IPS-NIHi7 (cell line): ENCODE data around the gene ILF3.
"Not testable (repeated sequence)": the region's sequence is repeated elsewhere in the genome, so short reads cannot be mapped to it uniquely, and the experiment has no call there.

Experiments
- DNase-seq: peaks from one replicate; pipeline ENCODE4 v3.0.0; 2012; ENCODE audit warnings: mixed read lengths; ENCODE audit errors: extremely low spot score

ILF3 gene

DNA sequence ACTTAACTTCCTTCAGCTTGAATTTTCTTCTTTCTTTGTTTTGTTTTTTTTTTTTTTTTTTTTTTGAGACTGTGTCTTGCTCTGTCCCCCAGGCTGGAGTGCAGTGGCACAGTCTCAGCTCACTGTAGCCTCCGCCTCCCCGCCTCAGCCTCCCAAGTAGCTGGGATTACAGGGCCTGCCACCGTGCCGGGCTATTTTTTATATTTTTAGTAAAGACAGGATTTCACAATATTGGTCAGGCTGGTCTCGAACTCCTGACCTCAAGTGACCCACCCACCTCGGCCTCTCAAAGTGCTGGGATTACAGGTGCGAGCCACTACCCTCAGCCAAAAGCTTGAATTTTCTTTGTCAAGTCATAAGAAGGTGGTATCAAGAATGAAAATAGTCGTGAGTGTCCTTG, 21.1 kb downstream of the ILF3 start:
- DNase-seq, result not testable (repeated sequence)

DNA sequence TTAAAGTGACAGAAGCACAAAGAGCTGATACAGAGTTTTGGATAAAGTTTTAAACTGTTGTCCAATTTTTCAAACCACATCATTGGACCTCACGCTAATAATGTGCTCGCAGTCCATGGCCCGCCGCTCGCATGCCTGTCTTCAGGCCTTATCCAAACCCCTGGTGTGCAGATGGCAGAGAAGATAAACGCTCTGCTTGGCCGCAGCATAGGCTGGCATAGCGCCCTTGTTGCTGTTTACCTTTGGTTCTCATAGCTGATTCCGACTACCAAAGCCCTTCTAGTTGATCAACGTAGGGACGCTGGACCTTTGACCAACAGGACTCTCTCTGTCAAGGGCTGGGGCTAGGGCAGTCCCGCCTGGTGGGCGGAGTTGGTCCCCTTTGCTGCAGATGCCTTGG, 23.6 kb downstream of the ILF3 start:
- no peak for DNase-seq

DNA sequence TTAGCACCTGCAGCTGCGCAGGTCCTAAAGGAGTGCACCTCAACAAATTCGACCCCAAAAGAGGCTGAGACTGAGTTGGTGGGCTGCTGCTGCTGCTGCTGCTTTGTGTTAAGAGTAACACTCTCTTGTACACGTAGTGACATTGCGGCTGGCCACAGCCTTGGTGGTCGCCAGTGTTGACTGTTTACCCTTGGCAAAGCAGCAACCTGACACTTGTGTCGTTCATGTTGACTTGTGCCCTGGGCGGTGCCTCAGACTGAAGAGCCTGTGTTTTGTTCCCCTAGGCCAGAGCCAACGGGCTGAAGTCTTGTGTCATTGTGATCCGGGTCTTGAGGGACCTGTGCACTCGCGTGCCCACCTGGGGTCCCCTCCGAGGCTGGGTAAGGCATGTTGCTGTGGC, 24.7 kb downstream of the ILF3 start:
- no peak for DNase-seq

DNA sequence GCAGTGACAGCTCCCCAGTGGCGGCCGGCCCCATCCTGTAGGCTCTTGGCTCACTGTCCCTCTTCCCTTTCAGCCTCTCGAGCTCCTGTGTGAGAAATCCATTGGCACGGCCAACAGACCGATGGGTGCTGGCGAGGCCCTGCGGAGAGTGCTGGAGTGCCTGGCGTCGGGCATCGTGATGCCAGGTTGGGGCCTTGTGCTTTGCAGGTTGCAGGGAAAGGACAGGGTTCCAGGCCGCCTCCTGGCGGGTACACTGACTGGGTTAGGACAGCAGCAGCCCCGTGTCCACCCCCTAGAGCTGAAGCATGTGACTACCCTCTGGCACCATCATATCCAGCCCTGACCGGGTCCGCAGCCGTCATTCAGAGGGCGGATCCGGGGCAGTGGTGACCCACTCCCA, 25.6 kb downstream of the ILF3 start:
- no peak for DNase-seq

DNA sequence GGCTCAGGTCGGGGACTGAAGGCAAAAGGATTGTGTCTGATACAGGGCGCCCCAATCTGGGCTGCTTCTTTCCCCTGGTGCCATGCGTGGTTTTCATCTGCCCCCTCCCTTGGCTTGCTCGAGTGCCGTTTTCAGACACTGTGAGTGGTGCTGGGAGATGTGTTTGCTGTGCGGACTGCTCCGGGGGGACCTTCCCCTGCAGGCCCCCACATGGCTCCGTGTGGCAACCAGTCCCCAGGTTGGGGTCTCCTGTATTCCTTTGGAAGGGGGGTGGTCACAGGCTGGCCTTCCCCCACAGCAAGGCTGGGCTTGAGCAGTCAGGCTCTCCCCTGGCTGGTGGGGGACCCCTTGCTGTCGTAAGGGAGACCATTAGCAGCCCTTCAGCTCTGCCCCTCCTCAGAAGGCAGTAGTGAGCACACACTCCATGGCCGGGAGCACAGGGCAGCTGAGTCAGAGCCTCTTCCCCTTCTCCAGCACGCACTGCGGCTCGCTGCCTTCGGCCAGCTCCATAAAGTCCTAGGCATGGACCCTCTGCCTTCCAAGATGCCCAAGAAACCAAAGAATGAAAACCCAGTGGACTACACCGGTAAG, 26.5 kb downstream of the ILF3 start:
- DNase-seq, result no peak

DNA sequence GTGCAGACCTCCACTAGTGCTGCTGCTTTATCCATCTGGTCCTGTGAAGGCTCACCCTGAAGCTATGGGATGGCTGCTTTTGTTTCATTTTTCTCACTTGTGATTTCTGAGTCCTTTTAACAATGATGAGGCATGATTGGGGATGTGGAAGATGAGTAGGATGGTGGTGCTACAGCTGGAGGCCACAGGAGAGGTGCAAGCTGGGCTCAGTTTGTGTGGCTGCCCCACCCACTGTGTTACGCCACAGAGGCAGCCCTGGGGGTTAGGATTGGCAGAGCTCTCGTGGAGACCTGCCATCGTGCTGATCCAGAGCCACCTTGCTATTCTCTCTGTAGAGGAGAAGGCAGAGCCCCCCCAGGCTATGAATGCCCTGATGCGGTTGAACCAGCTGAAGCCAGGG, 27.5 kb downstream of the ILF3 start:
- peak; percentile 5 for DNase-seq

DNA sequence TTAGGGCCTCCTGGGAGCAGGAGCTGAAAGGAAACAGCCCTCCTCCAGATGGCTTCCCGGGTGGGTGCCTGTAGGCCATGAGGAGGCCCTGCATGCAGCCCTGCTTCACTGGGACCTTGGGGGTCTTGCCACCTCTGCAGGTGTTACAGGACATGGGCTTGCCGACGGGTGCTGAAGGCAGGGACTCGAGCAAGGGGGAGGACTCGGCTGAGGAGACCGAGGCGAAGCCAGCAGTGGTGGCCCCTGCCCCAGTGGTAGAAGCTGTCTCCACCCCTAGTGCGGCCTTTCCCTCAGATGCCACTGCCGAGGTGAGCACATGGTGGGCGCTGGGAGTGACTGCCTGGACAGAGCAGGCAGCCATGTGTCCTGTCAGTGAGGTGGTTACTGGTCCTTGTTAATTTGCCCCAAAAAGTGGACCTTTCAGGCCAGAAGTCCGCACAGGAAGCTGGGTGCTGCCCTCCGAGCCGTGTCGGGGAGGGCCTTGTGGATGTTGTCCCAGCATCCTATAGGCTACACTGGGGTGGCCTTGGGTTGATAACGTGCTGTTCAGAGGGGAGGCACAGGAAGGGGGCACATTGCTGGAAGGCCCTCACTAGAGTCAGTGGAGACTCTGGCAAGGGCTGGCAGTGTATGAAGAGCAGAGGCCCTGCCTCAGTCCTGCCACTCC, 28.4 kb downstream of the ILF3 start:
- no peak for DNase-seq

DNA sequence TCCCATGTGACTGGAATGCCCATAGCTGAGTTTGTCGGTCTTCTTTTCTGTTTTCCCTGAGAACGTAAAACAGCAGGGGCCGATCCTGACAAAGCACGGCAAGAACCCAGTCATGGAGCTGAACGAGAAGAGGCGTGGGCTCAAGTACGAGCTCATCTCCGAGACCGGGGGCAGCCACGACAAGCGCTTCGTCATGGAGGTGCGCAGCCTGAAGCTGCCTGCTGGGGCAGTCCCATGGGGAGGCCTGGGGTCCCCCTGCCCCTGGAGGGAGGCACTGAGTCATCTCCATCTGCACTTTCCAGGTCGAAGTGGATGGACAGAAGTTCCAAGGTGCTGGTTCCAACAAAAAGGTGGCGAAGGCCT, 28.9 kb downstream of the ILF3 start:
- no peak for DNase-seq

DNA sequence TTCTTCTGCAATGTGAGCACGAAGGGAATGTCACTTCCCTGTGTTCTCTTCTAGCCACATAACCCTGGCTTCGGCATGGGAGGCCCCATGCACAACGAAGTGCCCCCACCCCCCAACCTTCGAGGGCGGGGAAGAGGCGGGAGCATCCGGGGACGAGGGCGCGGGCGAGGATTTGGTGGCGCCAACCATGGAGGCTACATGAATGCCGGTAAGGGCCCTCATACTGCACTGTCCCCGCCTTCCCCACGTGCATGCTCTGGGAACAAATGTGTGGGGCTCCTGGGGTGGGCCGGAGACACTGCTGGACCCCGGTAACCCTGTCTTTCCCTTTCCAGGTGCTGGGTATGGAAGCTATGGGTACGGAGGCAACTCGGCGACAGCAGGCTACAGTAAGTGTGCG, 29.4 kb downstream of the ILF3 start:
- no peak for DNase-seq

DNA sequence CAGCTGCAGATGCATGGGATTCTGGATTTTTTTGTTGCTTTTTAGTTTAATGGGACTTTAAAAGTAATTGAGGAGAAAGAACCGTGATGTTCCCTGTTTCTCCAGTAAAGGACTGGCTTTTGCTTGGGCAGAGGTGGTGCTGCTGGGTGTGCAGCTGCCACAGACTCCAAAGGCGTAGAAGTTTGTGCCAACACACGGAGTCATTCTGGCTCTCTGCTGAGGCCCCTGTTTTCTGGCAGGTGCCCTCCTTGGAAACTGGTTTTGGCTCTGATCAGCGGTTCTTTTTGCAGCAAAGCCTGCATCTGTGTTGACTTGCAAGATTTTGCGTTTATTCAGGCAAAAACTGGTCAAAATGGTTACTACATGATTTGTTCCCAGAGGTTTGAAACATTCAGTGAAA, 31.1 kb downstream of the ILF3 start:
- DNase-seq, result no peak

DNA sequence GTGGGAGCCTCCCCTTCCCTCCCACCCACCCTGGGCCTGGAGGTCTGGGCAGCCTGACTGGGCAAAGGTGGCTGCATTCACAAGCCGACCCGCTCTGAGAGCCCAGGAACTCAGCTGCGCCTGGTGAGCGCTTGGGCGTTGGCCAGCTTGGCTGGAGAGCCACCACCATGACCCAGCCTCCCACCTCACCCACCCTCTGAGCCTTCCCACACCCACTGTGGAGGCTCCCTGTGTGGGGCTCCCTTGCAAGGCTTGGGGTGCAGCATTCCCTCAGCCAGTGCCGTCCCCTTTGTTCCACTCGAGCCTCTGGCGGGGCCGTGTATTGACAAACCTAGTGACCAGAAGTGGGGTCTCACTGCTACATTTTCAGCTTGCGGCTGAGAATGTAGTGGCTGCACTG, 32.0 kb downstream of the ILF3 start:
- no peak for DNase-seq

DNA sequence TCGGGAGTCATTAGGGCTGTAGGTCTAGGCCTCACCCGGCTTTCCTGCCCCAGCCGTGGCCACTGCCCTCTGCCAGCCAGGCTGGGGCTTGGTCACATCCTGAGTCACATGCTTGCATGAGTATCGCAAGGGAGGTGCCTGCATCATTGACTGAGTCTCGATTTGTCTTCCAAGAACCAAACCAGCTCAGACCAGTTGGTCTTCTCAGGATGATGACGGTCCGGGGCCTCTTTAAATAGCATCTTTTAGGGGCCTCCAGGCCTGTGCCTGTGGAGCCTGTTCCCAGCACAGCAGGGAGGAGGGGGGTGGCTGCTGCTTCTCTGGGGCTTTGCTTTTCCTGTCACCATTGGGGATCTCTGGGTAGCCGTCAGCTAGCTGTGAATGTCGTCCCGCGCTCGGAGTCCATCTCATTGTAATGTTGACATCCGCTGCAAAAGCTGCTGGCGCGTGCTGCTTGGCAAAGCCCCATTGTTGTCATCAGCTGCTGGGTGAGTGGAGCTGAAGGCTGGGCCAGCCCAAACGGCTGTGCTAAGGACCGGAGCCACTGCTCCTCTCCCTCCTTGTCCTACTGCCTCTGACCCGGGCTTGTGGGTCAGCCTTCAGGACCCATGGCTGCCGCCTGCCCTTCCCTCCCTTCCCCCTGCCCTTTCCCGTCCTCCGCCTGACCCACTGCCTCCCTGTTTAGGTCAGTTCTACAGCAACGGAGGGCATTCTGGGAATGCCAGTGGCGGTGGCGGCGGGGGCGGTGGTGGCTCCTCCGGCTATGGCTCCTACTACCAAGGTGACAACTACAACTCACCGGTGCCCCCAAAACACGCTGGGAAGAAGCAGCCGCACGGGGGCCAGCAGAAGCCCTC, 32.7 kb downstream of the ILF3 start:
- no peak for DNase-seq

DNA sequence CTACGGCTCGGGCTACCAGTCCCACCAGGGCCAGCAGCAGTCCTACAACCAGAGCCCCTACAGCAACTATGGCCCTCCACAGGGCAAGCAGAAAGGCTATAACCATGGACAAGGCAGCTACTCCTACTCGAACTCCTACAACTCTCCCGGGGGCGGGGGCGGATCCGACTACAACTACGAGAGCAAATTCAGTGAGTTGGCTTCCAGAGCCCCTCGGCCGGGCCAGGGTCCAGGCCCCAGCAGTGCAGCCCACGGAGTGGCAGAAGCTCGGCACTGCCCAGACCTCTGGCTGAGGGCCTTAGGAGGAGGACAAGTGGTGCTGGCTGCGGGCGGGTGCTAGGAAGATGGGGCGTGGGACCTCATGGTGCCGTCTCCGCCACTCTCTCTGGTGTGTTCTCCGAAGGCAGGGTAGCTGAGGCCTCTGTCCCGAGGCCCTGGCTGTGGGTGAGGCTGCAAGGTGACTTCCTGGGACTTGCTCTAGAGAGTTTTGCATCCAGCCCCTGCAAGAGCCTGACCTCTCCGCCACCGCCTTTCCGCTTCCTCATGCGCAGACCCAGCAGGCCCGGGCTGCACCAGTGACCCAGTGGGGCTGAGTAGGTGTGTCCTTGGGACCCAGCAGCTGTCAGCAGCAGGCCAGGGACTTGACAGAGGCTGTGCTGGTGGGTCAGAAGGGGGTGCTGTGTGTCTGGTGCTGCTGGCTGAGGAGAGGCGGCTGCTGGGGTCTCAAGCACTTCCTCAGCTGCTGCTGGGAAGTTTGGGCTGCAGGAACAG, 33.6 kb downstream of the ILF3 start:
- no peak for DNase-seq

DNA sequence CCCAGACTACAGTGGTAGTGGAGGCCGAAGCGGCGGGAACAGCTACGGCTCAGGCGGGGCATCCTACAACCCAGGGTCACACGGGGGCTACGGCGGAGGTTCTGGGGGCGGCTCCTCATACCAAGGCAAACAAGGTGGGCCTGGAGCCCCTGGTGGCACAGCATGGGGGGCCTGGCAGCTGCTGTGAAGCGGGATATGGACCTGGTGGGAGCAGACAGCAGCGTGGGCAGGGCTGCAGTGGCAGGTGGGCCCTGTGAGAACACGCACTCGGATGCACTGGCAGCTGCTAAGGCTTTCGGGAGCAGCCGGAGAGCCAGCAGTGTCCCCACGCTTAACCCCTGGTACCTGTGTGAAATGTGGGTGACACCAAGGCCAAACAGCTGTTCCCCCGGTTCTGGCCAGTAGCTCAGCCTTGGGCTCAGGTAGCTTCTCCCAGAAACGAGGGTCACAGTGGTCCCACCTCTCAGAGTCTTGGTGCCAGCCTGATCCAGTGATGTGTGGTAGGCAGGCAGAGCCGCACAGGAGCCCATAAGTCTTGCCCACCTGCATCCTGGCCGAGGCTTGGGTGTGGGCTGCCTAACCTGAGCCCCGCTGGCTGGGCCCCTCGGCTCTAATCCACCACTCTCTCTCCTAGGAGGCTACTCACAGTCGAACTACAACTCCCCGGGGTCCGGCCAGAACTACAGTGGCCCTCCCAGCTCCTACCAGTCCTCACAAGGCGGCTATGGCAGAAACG, 34.6 kb downstream of the ILF3 start:
- no peak for DNase-seq

DNA sequence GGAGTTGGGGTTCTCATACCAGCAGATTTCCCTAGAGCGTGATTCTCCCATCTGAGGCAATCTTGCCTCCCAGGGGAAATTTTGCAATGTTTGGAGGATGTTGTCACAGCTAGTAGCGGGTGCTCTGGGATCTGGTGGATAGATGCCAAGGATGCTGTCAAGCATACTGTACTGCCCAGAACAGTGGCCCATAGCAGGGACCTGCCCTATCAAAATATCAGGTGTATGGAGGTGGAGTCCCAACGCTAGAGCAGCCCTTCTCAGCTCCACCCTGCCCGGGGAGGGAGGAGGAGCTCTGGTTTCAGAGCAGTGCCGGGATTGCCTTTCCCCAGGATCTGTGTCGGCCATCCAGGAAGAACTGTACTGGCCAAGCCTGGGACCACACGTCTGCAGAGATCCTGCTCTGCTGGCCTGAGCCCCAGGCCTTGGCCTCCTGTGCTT, 36.2 kb downstream of the ILF3 start:
- no peak for DNase-seq

DNA sequence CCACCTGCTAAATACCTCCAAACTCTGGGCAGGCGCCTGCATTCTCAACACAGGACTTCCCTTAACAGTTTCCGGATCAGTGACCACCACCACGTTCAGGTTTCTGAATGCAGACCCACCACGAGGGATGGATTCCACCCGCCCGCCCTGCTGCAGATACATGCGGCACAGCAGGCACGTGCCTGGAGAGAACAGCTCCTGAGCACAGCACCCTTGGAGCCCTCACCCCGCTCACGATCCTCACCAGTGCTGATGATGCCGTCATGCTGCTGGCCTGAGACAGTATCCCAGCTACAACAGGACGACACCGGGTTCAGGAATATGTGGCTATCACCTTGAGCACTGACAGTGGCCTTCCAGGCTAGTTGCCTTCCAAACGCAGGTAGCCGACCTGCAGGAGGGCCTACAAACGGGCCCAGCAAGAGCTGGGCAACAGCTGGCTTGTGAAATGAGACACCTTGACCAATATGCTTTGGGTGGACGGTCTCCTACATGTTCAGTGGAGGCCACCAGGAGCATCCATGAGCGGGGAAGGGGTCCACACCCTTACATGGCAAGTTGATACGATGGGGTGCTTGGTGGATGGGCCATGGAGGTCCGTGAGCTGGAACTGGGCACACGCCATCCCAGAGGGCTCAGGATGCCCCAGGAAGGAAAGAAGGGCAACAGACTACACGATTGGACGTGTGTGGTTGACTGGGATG, 37.2 kb downstream of the ILF3 start:
- no peak for DNase-seq

DNA sequence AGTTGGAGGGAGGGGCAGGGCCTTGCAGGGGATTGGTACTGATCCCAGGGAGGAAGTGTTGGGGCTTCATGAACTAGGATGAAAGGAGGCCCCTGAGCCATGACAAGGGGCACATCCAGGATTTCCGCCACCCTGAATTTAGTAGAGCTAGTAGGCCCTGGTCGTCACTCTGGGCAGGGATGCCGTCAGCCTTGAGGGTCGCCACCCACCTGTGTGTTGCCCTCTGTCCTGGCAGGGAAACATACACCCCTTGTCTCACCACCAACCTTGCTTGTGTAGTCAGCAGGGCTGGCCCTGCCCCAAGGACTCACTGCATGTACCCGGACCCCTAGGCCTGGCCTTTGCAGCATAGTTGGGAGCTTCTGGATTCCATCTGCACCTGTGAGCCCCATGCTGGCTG, 37.7 kb downstream of the ILF3 start:
- no peak for DNase-seq

DNA sequence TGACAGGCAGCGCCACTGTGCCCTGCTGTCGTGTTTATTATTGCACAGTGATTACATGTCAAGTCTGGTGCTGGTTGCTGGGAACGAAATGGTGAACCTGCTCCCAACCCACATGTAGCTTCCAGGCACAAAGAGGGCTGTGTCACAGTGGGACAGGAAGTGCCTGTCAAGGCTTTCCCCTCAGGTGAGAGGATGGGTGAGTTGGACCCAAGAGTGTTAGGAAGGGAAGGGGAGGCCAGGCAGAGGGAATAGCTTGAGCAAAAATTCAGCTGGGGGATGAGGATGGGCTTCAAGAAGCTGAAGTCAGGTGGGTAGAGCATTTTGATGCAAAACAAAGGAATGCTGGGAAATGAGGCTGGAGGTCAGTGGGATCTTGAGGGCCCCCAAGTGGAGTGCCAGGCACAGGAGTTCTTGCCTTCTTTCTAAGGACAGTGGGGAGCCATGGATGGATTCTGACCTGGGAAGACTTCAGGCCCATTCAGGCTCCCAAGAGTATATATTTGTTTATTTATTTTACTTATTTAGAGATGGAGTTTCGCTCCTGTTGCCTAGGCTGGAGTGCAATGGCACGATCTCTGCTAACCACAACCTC, 38.6 kb downstream of the ILF3 start:
- DNase-seq, result peak; percentile 47

DNA sequence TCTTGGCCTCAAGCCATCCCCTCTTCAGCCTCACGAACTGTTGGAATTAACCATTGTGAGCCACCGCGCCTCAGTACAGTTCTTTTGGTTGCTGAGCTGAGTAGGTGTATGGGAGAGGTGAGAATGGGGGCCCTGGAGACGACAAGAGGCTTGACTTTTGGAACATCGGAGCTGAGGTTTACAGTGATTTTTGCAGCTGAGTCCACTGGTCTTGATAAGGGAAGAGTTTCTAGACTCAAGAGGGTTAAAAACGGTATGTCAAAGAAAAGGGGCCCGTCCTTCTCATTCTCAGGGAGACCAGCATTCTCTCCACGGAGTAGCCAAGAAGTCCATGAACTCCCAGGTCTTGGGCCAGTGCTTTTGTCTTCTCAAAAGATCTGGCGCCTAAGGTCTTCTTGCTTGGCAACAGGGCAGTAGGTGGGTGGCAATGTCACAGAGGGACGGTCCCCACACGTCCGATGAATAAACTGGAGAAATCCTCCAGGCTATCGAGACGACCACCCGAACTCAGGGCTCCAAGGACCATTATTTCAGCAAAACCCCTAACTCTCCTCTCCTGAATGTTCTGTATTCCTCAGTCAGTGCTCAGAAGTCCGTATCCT, 40.7 kb downstream of the ILF3 start:
- DNase-seq, result no peak
